LNCaP clone FGC (cell line): ENCODE results near the gene AKAP9.
"Not testable (repeated sequence)": the region's sequence is repeated elsewhere in the genome, so short reads cannot be mapped to it uniquely, and the experiment has no call there.

Experiments
- DNase-seq: peaks from one replicate; pipeline ENCODE4 v3.0.0-alpha.2; 2011; ENCODE audit warnings: low read depth
- H3K4me3 ChIP-seq: 2 replicates; pipeline ENCODE4 v1.5.1; 2011; ENCODE audit warnings: mild to moderate bottlenecking, low read depth, low read length, control low read depth
- CTCF ChIP-seq: IDR thresholded peaks from 2 replicates; pipeline ENCODE4 v1.5.1; 2012; ENCODE audit warnings: mild to moderate bottlenecking; ENCODE audit not compliant: control insufficient read depth, insufficient read depth; ENCODE audit errors: extremely low read depth

The AKAP9 gene

GRCh38 chr7:91945476-91945875, 4.8 kb downstream of the AKAP9 start:
- no peak overlapping the region for H3K4me3 ChIP-seq
- DNase-seq, result no peak
- no peak for TF ChIP-seq CTCF

GRCh38 chr7:91946549-91946948, 5.9 kb downstream of the AKAP9 start:
- no peak for DNase-seq
- no peak for TF ChIP-seq CTCF

GRCh38 chr7:91947948-91948347, 7.3 kb downstream of the AKAP9 start:
- no peak for DNase-seq
- no peak overlapping the region for H3K4me3 ChIP-seq
- no peak for TF ChIP-seq CTCF

More at GRCh38 chr7:91946549-91946948, 5.9 kb downstream of the AKAP9 start:
- no peak overlapping the region for H3K4me3 ChIP-seq

GRCh38 chr7:91949221-91950009, 8.8 kb downstream of the AKAP9 start:
- H3K4me3 ChIP-seq, result no peak overlapping the region
- DNase-seq, result no peak
- TF ChIP-seq CTCF, result no peak

- H3K4me3 ChIP-seq, result no peak overlapping the region
- TF ChIP-seq CTCF, result peak; percentile 14; the same call in 1 of the 2 replicates
- no peak for DNase-seq
These were observed 13.0 kb downstream of the AKAP9 start for GRCh38 chr7:91953618-91954017.

GRCh38 chr7:91956464-91956863, 15.8 kb downstream of the AKAP9 start:
- H3K4me3 ChIP-seq, DNase-seq: not testable (repeated sequence)

- no peak overlapping the region for H3K4me3 ChIP-seq
- no peak for TF ChIP-seq CTCF
These were observed 16.6 kb downstream of the AKAP9 start for GRCh38 chr7:91957232-91957631.

More at GRCh38 chr7:91957232-91957631, 16.6 kb downstream of the AKAP9 start:
- DNase-seq, result no peak
